Measurements from ENCODE around the gene SULT1C3.
"Not testable (repeated sequence)": the region's sequence is repeated elsewhere in the genome, so short reads cannot be mapped to it uniquely, and the experiment has no call there.

SULT1C3 gene

DNA sequence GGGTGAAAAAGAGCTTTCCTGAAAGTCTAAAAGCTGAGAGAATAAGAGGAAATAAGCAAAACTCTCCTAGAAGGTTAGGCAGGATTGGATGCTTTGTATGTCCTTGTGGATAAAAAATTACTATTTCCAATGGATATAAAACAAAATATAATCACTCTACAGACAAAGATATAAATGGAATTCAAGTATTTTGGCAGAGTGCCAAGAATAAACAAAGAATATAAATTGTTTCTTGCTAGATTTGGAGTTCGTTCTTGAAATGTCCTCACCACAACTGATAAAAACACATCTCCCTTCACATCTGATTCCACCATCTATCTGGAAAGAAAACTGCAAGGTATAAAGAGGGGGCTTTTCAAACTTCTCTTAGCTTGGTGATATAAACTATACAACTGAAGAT is 13.3 kb downstream of the SULT1C3 start:
- no peak for DNase-seq

DNA sequence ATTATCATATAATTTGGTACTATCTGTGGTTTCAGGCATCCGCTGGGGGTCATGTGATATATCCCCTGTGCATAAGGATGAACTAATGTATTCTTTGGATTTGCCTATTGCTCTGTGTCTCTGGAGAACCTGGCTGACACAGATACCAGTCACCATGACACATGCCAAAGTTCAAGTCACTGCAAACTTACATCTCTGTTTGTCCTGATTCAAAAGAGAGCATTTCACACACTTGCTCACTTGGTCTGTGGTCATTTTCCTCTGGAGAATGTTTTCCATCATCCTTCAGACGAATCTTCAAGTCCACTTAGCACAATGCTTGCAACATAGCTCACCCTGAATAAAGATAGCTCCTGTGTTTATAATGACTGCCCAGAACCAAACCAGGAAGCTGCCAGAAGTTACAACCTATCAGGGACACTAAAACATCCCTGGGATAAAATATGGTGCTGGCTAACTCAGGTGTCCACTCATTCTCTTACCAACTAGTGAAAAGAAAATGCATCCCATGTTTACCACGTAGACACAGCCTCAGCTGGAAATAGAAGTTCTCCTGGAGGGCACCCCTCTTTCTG is 18.1 kb downstream of the SULT1C3 start:
- DNase-seq, result no peak

DNA sequence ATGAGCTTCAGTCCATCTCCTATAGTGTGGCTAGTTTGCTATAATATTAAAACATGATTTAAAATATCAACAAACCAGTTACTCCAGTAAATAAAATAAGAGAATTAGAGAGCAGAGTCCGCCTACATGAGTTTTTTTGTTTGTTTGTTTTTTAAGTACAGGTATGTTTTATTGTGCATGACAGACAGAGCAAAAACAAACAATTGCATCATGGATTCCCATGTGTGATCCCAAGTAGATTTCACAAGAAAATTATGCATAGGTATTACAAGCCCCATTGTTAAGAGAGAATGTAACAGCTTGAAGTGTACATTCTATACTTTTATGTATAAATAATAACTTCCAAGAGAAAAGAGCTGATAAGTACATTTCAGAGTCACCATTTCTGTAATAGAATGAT is 21.0 kb downstream of the SULT1C3 start:
- no peak for DNase-seq

DNA sequence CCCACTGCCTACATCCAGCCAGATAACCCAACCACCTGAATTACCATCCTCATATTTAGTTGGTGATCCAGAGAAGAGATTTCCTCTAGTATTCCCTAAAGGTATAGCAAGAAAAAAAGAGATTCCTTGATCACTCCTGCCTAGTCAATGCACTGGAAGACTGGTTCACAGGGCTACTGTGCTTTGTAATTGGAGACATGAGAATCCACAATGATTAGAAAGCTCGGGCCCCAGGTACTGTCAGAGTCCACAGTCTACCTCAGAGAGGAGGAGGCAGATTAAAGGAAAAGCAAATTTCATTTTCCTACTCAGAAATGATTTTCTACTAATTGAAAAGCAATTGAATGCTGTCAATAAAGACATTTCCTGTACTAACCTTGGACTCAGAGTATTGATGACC is 22.3 kb downstream of the SULT1C3 start:
- DNase-seq, result no peak

DNA sequence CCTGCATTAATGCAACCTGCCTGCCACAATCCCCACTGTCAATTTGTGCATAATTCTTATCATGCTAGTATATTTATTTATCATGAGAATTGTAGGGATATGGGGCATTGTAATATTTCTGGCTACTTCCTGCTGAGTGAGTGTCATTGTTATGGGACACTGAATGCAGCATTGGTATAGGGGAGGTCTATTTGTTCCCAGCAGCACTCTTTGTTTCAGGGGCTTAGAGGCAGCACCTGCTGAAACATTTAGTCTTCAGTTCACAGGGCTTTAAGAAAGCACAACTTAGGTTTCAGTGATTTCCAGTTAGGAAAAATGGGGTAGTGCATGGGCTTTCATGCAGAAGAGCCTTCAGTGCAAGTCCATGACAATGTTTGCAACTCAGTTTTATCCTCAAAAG is 23.6 kb downstream of the SULT1C3 start:
- DNase-seq, result no peak

DNA sequence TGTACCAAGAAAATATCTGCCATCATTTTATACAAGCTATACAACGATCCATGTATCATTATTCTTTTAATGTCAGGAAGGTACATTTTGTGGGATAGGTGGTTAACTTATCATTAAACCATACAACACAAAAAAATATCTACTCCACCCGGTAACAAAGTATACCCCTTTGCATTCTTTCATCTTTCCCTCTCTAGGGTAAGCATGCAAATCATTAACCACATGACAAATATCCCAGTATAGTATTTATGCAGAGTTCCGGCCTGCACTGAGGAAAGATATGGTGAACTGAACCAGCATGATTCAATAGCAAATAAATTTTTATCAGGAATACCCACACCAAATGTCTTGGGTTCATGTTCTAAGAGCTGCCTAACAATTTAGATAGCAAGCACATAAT is 26.4 kb downstream of the SULT1C3 start:
- no peak for DNase-seq

DNA sequence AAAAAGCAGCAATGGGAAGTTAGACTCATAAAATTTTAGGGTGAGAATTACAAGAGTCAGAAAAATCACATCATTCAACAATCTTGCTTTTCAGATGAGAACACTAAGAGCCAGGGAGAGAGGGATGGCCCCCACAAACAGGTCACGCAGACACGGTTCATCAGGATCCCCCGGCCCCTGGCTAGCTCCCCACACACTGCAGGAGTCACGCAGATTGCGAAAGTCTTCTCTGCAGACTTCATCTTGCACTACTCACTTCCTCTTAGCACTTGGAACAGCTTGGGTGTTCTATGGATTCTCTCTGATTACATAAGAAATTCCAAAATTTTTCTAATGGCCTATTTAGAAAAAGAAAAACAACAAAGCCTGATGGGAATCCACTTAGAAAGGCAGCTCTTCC is 27.3 kb downstream of the SULT1C3 start:
- DNase-seq, result no peak

DNA sequence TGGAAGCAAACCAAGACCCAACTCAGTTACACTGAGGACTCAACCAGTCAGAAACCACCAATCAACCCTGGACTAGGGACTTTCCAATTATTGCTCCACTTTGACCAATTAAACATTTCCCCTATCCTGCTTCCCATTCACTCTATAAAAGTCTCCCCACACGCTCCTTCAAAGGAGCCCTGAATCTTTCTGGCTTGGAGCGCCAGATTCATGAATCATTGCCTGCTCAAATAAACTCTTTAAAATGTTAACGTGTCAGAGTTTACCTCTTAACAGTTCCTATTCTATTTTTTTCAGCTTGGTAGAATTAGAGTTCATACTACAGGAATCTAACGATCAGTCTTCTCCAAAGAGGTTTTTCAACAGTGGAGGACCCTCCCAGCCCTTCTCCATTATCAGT is 28.2 kb downstream of the SULT1C3 start:
- DNase-seq, result no peak

DNA sequence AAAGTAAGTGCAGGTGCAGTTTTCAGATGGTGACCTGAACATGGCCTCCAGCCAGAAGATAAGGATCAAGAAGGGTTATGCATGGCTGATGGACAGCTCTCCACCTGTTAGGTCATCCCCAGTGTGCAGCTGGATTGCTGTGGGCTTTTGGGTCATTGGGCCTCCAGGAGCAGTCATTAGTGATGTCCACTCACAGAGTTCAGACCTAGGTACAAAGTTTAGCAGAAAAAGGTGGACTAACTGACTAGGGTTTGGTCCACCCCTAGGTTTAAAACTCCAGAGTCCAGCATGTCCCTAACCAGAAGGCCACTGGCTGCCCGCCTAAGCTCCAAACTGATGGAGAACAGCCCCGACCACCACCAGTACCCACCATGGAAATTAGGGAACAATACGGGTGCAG is 30.6 kb downstream of the SULT1C3 start:
- DNase-seq, result no peak

DNA sequence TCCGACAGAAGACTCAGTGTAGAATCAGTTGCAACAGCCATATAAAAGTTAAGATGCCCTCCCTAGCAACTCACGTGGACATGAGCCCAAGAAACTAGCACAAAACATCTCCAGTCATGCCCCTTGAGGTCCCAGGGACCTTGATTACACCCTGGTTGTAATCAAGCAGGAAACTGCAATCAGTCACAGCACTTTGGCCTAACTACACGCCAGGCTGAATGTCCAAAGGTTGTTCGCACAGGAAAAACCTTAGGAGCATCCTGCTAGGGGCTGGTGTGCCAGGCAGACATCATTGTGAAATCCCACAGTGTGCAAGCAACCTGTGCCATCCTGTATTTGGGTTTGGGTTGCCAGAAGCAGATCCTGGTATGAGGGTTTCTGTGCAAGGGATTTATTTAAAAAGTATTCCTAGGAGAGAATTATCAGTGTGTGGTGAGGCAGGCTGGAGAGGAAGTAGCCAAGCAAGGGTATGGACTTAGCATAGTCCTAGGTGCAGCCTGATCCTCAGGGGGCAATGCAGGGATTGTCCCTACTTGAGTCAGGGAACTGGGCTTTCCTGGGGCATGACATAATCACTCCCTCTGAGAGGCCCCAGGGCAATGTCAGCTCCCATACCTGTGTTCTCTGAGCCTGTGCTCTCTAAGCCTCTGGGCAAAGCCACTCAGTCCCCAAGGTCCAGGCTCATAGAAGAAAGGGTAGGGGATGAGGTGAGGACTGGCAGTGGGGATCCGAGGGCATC is 31.2 kb downstream of the SULT1C3 start:
- DNase-seq, result no peak

DNA sequence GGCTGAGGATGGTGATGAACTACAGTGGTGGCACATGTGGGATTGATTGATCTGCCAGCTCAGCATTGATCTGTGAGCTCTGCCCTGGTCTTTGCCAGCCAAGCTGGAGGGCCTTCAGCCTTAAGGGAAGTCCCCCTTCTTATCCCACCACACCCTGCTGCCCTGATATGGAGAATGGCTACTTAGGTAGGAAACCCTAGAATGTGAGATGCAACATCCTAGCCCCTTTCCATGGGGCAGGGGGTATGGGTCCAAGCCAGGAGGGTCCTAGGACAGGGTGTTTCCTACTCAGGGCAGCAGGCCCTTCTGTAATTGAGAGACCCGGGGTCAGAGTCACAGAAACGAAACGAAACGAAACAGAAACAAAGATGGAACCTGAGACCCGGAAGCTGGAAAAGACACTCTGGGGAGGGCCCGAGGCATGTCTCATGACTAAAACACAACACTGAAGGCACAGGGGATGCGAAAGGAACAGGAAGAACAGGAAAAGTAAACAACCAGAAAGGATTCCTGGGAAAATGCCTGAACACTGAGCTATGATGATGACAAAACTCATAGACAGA is 32.0 kb downstream of the SULT1C3 start:
- DNase-seq, result no peak

DNA sequence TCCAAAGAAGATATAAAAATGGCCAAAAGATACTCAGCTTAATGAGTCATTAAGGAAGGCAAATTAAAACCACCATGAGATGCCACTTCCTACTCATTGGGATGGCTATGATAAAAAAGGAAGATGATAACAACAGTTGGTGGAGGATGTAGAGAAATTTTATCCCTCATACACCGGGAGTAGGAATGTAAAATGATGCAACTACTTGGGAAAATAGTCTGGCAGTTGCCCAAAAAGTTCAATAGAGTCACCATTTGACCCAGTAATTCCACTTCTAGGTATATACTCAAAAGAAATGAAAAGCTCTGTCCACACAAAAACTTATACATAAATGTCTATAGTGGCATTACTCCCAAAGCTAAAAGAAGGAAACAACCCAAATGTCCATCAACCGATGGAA is 38.9 kb downstream of the SULT1C3 start:
- no peak for DNase-seq

DNA sequence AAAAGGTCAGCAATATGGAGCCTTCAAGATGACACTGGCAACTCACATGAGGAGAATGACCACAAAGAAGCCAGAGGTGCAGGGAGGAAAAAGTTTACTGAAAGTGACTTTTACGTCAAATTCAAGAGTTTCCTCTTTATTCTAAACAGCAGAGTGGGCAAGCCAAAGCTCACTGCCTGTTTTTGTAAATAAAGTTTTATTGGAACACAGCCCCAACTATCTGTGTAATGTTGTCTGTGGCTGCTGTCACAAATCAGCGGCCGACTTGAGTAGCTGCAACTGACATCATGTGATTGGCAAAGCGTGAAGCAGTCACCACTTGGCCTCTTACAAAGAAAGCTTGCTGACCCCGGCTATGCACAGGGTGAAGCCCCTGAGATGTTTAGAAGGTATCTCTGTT is 39.7 kb downstream of the SULT1C3 start:
- DNase-seq, result no peak

DNA sequence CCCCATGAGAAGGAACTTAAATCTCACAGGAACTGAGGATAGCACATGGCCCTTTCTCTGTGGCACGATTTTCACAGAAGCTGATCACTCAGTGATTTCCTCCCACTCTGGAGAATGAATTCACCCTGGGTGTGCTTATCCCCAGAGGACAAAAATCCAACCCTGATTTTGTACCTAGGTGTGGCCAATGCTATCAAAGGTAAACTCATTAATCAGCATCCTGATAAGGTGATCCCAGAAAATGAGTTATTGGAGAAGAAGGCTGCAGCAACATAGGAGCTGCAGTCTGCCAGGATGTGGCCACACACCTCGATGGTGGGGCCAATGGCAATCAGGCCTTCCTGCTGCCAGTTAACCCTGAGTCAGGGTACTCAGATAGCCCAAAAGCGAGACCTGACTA is 40.7 kb downstream of the SULT1C3 start:
- no peak for DNase-seq

DNA sequence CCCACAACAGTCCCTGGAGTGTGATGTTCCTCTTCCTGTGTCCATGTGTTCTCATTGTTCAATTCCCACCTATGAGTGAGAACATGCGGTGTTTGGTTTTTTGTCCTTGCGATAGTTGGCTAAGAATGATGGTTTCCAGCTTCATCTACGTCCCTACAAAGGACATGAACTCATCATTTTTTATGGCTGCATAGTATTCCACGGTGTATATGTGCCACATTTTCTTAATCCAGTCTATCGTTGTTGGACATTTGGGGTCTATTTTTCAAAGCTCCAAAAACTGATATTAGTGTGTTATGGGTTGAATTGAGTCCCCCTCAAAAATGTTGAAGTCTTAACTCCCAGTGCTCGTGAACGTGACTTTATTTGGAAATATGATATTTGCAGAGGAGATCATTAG is 44.8 kb downstream of the SULT1C3 start:
- not testable (repeated sequence) for DNase-seq

DNA sequence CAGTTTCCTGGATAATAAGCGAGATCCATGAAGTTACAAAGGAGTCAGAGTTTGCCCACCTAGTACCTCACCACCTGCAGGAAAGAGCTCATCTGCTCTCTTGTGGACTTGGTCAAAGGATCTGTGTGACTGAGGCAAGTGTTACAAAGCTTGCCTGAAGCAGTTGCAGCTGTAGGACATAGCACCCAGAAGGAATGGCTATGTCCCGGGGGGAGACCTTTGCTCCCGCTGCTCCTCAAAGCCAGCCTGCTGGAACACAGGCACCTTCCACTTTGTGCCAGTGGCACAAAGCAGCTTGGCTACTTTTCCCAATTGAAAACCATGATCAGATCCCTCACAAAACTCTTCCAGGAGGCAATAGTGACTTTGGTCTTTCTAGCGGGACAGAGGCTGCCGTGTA is 45.8 kb downstream of the SULT1C3 start:
- no peak for DNase-seq

DNA sequence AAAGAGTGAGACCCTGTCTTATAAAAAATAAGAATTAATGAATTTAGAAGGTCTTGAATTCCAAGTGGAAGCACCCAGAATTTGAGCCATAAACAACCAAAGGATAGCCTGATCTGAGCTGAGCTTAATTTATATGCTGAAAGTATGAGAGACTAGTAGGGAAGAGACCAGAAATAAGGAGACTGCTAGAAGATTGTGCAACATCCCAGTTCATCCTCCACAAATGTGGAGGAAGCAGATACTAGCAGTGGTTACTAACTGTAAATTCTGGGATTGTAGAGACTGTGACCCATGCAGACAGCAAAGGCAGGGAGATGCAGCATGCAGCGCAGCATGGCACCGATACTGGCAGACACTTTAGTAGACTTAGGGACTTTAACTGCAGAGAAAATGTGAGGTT is 47.4 kb downstream of the SULT1C3 start:
- no peak for DNase-seq

DNA sequence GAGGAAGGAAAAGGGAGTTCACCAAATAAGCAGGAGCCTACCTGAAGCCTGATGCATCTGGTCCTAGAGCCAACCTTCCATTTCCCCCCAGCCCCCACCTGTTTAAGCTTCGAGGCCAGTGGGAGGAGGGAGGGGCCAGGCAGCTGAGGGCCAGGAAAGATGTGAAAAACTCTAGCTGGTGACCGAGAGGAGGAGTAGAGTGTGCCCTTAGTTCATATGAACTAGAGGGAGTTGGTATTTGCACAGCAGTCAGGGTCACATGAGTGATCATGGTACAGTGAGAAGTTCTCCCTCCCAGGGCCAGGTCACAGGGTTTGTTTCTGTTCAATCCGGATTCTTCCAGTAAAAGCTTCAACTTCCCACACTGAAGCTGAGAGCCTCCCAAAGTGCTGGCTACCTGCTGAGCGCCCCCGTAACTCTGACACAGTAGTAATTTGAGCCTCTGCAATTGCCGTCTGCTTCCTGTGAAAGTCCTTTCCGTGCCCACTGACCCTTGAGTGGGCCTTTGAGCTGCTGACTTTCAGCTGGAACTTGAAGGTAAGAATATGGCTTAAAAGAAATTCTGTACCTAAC is 48.9 kb downstream of the SULT1C3 start, which contains the start of gene SULT1C2:
TSS of gene SULT1C2 (plus strand) at position 362 of the 573 bp plus-strand sequence. CDS start 4,773 bp downstream, outside the sequence.
- no peak for DNase-seq

DNA sequence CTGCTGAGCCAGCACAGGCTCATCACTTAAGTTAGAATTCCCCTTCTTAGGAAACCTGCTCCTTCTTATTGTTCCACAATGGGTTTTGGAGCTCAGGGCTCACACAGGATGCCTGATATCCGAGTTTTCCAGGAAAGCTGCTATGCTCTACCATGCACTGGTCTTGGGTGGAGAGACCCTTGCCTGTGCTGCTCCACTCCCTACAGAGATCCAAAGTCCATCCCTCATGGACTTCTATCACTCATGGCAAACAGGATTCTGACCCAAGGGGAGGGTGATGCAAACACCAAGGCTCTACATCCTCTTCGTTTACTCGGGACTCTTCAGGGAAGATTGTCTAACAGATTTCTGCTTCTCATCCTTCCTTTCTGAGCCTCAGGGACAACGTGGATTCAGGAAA is 54.1 kb downstream of the SULT1C3 start:
- no peak for DNase-seq

DNA sequence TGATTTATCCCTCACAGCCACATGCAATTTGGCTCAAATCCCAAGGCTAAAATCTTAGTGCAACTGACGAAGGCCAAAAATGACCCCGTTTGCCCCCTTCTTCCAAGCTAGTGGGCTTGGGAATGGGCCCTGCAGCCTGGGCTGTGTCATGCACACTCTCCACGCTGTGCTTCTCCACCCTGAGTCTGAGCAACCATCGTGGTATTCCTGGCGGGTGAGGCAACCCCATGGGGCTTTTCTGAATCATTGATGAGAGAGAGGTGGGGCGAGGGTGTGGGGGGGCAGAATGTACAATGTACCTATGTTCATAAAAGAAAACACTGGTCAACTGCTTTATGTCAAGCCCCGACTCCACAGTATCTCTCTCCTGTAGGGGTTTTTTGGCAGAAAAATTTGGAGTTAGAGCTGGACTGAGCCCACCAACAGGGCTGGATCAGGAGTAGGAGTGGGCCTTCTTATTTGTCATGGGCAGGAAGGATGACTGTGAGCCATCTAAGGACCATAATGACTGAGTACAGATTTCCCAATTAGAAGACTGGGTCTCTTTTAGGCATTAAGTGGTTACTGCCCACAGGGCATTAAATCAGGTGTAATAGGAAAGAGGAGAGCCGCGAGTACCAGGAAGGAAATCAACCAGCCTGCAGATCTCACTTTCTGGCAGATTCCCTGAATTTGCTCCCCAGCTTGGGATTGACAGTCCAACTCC is 57.8 kb downstream of the SULT1C3 start:
- no peak for DNase-seq

DNA sequence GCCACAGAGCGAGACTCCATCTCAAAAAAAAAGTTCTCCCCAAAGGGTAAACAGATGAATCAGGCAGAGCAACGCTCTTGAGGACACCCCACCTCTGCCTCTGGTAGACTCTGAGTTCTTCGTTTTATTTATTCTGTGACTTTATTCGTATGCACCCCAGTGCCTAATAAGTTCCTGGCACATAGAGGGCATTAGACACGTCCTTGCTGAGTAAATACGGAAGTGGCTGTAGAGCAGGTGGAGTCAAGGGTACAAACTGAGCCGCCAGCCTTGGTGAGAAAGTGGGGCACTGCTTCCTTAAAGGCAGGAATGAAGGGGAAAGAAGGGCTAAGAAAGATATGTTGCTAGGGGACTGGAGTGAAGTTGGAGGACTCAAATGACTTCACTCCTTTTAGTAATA is 61.8 kb downstream of the SULT1C3 start:
- no peak for DNase-seq

DNA sequence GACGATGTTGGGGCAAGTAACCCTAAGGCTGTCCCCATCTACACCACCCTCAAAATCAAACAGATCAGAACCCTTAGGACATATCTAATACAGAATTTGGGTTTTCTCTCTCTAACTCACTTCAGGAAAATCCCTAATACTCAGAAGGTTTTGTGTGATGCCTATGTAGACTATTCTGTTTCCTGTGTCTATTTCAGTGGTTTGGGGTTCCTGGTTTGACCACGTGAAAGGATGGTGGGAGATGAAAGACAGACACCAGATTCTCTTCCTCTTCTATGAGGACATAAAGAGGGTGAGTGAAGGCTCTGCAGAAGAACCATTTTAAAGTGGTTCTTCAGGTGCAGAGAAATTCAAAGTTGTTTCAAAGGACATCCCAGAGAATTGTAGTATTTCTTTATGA is 65.2 kb downstream of the SULT1C3 start:
- no peak for DNase-seq

DNA sequence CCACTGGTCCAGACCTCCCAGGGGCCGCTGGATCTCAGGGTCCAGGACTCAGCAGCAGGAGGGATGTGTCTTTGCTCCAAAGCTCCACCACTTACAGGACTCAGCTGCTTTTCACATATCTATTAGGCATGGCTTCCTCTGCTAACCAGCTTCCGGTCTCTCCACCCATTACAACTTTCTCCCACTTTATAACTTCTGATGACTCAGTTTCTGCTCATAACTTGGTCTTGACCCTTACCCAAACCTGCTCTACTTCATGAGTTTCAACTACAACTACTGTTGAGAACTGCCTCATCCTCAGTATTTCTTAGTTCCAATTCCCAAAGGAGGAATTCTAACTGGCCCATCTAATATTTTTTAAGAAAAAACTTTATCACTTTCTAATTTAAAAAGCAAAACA is 66.1 kb downstream of the SULT1C3 start:
- DNase-seq, result no peak

DNA sequence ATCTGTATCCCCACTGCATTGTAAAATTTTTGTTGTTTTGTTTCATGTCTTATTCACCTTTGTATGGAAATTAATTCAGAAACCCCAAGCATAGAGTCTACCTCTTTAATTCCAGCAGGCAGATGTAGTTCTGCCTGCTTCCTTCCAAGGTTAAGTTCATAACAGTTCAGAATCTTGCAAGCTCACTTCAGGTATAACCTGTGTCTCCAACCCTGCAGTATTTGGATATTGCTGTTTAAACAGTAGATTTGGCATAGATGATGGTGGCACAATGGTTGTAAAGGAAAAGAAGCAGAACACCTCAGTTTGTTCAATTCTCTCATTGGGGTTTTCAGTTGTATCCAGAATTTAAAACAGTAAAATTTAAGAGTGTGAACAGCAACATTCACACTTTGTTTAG is 70.1 kb downstream of the SULT1C3 start:
- no peak for DNase-seq
